Measurements from ENCODE around the gene FSTL4.
A peak's percentile ranks its signal among the peaks of the same experiment; 100 is the strongest.

FSTL4 gene

GRCh38 chr5:133382661-133383579, 229.4 kb downstream of the FSTL4 start:
- no peak for DNase-seq

- no peak for DNase-seq
These were observed 230.6 kb downstream of the FSTL4 start for GRCh38 chr5:133381571-133382365.

- no peak for DNase-seq
These were observed 231.3 kb downstream of the FSTL4 start for GRCh38 chr5:133381041-133381440.

- no peak for DNase-seq
These were observed 234.6 kb downstream of the FSTL4 start for GRCh38 chr5:133377736-133378135.

- DNase-seq, result no peak
These were observed 235.4 kb downstream of the FSTL4 start for GRCh38 chr5:133376986-133377385.

GRCh38 chr5:133373121-133373870, 239.0 kb downstream of the FSTL4 start:
- DNase-seq, result no peak

GRCh38 chr5:133372293-133372937, 239.9 kb downstream of the FSTL4 start:
- DNase-seq, result peak; percentile 60 to 65

- no peak for DNase-seq
These were observed 240.8 kb downstream of the FSTL4 start for GRCh38 chr5:133371371-133372155.

GRCh38 chr5:133370904-133371303, 241.4 kb downstream of the FSTL4 start:
- DNase-seq, result no peak

- no peak for DNase-seq
These were observed 242.1 kb downstream of the FSTL4 start for GRCh38 chr5:133370036-133370831.

GRCh38 chr5:133368916-133369783, 243.2 kb downstream of the FSTL4 start:
- DNase-seq, result no peak

- DNase-seq, result no peak
These were observed 244.4 kb downstream of the FSTL4 start for GRCh38 chr5:133367984-133368383.

GRCh38 chr5:133367071-133367786, 245.1 kb downstream of the FSTL4 start:
- no peak for DNase-seq

GRCh38 chr5:133366438-133366837, 245.9 kb downstream of the FSTL4 start:
- DNase-seq, result no peak

GRCh38 chr5:133365738-133366137, 246.6 kb downstream of the FSTL4 start:
- no peak for DNase-seq

GRCh38 chr5:133364936-133365707, 247.2 kb downstream of the FSTL4 start:
- DNase-seq, result no peak

- no peak for DNase-seq
These were observed 248.3 kb downstream of the FSTL4 start for GRCh38 chr5:133363807-133364587.

- DNase-seq, result no peak
These were observed 249.9 kb downstream of the FSTL4 start for GRCh38 chr5:133362438-133362837.
